Fibroblast of the aortic adventitia (primary cell): ENCODE measurements around the gene AUTS2. TPM values are rescaled to one million over a fixed set of nuclear protein-coding genes. Genes with fewer than 3 reads are reported as not detected.

ENCODE experiments used
- DNase-seq: peaks from one replicate; pipeline ENCODE4 v3.0.0-alpha.2; 2010; ENCODE audit warnings: low read depth
- H3K4me3 ChIP-seq: 2 replicates; pipeline ENCODE4 v1.5.1; 2011; ENCODE audit warnings: low read depth, mild to moderate bottlenecking, control low read depth, low read length, moderate library complexity
- total RNA-seq: library from RNA; depleted of rRNA; stranded (reverse); fragments of >200 nt; gene quantifications from 2 replicates; pipeline ENCODE4 v1.2.3, GENCODE V29; 2012; ENCODE audit warnings: low replicate concordance
- TF ChIP-seq, protein P1 (sequence below): IDR thresholded peaks from 2 replicates; pipeline ENCODE4 v1.5.1; 2011; ENCODE audit warnings: mild to moderate bottlenecking, low read length, control low read depth, inconsistent platforms; ENCODE audit not compliant: insufficient read depth

AUTS2 gene
- total RNA-seq, 1 donor = 10.7 TPM

DNA sequence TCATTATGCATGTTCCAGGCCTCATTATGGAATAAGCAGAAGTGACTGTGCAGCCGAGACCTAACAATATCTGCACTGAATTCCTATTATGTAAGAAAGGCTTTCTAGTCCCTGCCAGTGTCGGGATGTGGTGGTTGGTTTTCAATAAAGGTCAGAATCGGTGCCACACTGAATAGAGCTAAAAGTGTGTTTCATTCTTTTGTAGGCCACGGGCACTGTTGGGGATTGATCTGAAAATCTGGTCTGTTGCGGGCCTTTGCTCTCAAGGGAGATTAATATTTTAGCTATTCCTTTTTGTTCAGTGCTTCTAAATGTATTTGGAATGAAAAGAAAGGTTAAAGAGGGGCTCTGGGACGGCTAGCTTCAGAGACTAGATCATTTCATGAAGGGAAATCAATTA, 974.3 kb downstream of the AUTS2 start:
- DNase-seq = no peak
- no peak overlapping the region for H3K4me3 ChIP-seq
- TF ChIP-seq, protein P1, sequence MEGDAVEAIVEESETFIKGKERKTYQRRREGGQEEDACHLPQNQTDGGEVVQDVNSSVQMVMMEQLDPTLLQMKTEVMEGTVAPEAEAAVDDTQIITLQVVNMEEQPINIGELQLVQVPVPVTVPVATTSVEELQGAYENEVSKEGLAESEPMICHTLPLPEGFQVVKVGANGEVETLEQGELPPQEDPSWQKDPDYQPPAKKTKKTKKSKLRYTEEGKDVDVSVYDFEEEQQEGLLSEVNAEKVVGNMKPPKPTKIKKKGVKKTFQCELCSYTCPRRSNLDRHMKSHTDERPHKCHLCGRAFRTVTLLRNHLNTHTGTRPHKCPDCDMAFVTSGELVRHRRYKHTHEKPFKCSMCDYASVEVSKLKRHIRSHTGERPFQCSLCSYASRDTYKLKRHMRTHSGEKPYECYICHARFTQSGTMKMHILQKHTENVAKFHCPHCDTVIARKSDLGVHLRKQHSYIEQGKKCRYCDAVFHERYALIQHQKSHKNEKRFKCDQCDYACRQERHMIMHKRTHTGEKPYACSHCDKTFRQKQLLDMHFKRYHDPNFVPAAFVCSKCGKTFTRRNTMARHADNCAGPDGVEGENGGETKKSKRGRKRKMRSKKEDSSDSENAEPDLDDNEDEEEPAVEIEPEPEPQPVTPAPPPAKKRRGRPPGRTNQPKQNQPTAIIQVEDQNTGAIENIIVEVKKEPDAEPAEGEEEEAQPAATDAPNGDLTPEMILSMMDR = no peak

GRCh38 chr7:70573071-70573661, 974.9 kb downstream of the AUTS2 start:
- DNase-seq = no peak
- TF ChIP-seq, protein P1 = no peak
- H3K4me3 ChIP-seq = no peak overlapping the region

GRCh38 chr7:70573696-70574095, 975.4 kb downstream of the AUTS2 start:
- no peak overlapping the region for H3K4me3 ChIP-seq
- TF ChIP-seq, protein P1 = no peak
- DNase-seq = no peak

DNA sequence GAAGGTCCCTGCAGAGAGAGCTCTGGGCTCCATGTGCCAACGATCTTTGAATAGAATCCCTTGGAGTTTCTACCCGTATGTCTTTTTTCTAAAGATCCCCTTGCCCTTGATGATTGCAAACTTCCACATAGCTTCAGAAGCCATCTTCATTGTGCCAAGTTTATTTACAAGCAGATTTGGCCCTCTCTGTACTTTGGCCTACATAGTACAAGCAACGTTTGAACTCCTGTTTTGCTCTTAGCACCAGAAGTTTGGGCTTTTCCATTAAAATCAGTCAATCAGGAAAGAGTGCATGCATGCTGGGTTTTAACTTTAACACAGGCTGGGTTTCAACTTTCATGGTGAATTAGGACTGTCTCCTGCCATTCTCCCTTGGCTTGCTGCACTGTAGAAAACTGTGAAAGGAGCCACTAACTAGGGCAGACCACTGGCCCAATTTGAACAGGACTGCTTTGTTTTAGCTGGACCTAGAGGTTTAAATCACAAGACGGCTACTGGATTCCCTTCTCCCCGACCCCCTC, 976.1 kb downstream of the AUTS2 start:
- TF ChIP-seq, protein P1 = no peak
- no peak overlapping the region for H3K4me3 ChIP-seq
- DNase-seq = no peak

DNA sequence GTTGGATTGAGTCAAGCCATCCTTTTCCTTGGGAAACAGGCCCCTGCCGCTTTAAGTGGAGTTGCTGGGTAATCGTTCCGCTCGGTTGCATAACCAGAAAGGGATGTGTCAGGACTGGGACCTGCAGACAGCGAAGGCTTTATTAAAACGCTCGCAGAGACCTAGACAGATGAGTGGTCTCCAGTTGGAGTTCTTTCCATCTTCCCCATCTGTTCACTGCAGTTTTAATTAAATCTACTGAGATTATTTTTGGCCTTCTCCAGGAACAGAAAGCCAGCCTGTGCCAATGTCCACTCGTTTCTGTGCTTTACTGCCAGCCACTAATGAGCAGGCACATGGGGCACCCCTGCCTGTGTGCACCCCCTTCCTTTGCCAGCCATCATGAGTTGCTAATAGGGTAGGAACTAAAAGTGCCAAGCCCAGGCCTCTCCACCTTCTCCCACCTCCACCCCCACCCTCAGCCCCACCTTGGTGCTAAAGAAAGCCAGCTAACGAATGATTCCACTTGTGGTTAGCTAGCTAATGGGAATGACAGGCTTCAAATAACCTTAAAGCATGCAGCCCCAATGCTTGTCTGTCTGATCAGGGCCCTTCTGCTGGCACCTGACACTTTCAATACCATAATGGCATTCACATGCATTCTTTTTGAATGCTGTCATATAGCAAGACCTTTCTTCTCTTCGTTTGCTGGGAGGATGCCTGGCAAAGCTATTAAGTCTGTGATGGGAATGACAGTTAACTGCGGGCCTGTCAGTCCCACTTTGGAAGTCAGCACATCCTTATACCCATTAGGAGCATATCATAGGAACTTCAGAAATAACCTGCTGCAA, 976.9 kb downstream of the AUTS2 start:
- TF ChIP-seq, protein P1 = no peak
- no peak overlapping the region for H3K4me3 ChIP-seq
- no peak for DNase-seq

DNA sequence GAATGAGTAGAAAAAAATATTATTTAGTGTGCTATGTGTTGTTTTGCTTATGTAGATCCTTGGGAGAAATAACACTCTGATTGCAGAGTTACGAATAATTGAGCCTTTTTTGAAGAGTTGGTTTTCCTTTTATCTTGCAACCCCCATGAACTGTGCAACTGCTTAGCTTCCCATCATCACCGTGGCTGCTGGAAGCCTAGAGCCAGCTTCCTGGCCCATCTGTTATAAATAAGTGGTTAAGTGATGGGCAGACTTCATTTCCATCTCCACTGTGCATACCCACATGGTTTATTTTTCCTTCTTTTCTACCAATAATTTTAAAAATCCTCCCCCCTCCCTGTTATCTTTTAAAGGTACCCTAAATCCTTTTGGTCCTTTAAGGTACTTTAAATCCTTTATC, 978.8 kb downstream of the AUTS2 start:
- TF ChIP-seq, protein P1 = no peak
- H3K4me3 ChIP-seq = no peak overlapping the region
- no peak for DNase-seq
